Neuronal stem cell (in vitro differentiated cells): ENCODE results near the gene MXRA5.

Experiments
- DNase-seq: peaks from one replicate; pipeline ENCODE4 v3.0.0-alpha.2; 2013; ENCODE audit warnings: low spot score
- H2AFZ ChIP-seq: one replicate; pipeline ENCODE4 v1.6.1; 2013; ENCODE audit warnings: mild to moderate bottlenecking, low read length, inconsistent platforms
- H2AK5ac ChIP-seq: 2 replicates; pipeline ENCODE4 v1.6.1; 2013; ENCODE audit warnings: low read depth, mild to moderate bottlenecking, inconsistent platforms, low read length, moderate library complexity, mixed read lengths
- H2BK120ac ChIP-seq: 2 replicates; pipeline ENCODE4 v1.6.1; 2013; ENCODE audit warnings: low read depth, mild to moderate bottlenecking, inconsistent platforms, low read length, moderate library complexity, mixed read lengths
- H2BK12ac ChIP-seq: one replicate; pipeline ENCODE4 v1.6.1; 2013; ENCODE audit warnings: low read length, inconsistent platforms
- H2BK15ac ChIP-seq: 2 replicates; pipeline ENCODE4 v1.6.1; 2013; ENCODE audit warnings: mild to moderate bottlenecking, low read length, inconsistent platforms, mixed read lengths
- H2BK5ac ChIP-seq: one replicate; pipeline ENCODE4 v1.6.1; 2013; ENCODE audit warnings: inconsistent platforms, mild to moderate bottlenecking, low read length, moderate library complexity
- H3K14ac ChIP-seq: one replicate; pipeline ENCODE4 v1.6.1; 2013; ENCODE audit warnings: low read length, inconsistent platforms
- H3K18ac ChIP-seq: 2 replicates; pipeline ENCODE4 v1.6.1; 2013; ENCODE audit warnings: low read length, inconsistent platforms
- H3K23ac ChIP-seq: 2 replicates; pipeline ENCODE4 v1.6.1; 2013; ENCODE audit warnings: low read depth, mild to moderate bottlenecking, mixed read lengths, low read length, inconsistent platforms; ENCODE audit not compliant: poor library complexity
- H3K27ac ChIP-seq: replicated peaks from 3 replicates; pipeline ENCODE4 v1.5.1; 2013; ENCODE audit warnings: low read length, inconsistent platforms
- H3K27me3 ChIP-seq, 3 experiments: 2 replicates each; pipeline ENCODE4 v1.6.1; 2013; ENCODE audit warnings: low read length in 3 of 3, mild to moderate bottlenecking in 2 of 3, inconsistent platforms in 1 of 3, low read depth in 1 of 3, mixed read lengths in 1 of 3, moderate library complexity in 1 of 3; ENCODE audit not compliant: control insufficient read depth in 3 of 3, insufficient read depth in 3 of 3
- H3K36me3 ChIP-seq, 2 donors: replicated peaks in 1 of 2; 2 replicates each; pipeline ENCODE4 v1.6.1; 2013; ENCODE audit warnings: low read length in 2 of 2; ENCODE audit not compliant: control insufficient read depth in 2 of 2, insufficient read depth in 2 of 2
- H3K4ac ChIP-seq: 2 replicates; pipeline ENCODE4 v1.6.1; 2013; ENCODE audit warnings: inconsistent platforms, mild to moderate bottlenecking, low read length, moderate library complexity
- H3K4me1 ChIP-seq, 2 donors: 1 replicate in 1 of 2; 2 replicates in 1 of 2; pipeline ENCODE4 v1.6.1; 2013; ENCODE audit warnings: low read length in 2 of 2, low read depth in 1 of 2; ENCODE audit not compliant: control insufficient read depth in 2 of 2, insufficient read depth in 1 of 2
- H3K4me2 ChIP-seq: one replicate; pipeline ENCODE4 v1.6.1; 2013; ENCODE audit warnings: mild to moderate bottlenecking, low read length, inconsistent platforms; ENCODE audit not compliant: insufficient read depth, poor library complexity, severe bottlenecking
- H3K4me3 ChIP-seq, 2 donors: 2 replicates each; pipeline ENCODE4 v1.5.1; 2013; ENCODE audit warnings: low read length in 2 of 2, mild to moderate bottlenecking in 2 of 2, inconsistent platforms in 1 of 2, moderate library complexity in 1 of 2
- H3K79me1 ChIP-seq: one replicate; pipeline ENCODE4 v1.6.1; 2013; ENCODE audit warnings: low read depth, mild to moderate bottlenecking, inconsistent platforms, low read length, moderate library complexity
- H3K9ac ChIP-seq: one replicate; pipeline ENCODE4 v1.6.1; 2013; ENCODE audit warnings: mild to moderate bottlenecking, low read depth, low read length, inconsistent platforms; ENCODE audit not compliant: poor library complexity
- H3K9me3 ChIP-seq, 2 donors: replicated peaks in 1 of 2; 2 replicates each; pipeline versions ENCODE3 to v1.6.1; 2013; ENCODE audit warnings: low read length in 2 of 2, mild to moderate bottlenecking in 2 of 2, inconsistent platforms in 1 of 2, low read depth in 1 of 2, mixed read lengths in 1 of 2, moderate library complexity in 1 of 2; ENCODE audit not compliant: control insufficient read depth in 2 of 2, insufficient read depth in 1 of 2
- H4K8ac ChIP-seq: one replicate; pipeline ENCODE4 v1.6.1; 2013; ENCODE audit warnings: low read depth, mild to moderate bottlenecking, inconsistent platforms, low read length, moderate library complexity
- H4K91ac ChIP-seq: one replicate; pipeline ENCODE4 v1.6.1; 2013; ENCODE audit warnings: low read length, low read depth, mild to moderate bottlenecking, inconsistent platforms; ENCODE audit not compliant: poor library complexity
- WGBS, 2 donors: extraction: QIAGEN DNeasy Blood & Tissue Kit; methylation state at CpG; one replicate each; pipeline ENCODE4 v1.1.7; 2013; ENCODE audit warnings: missing lambda C conversion rate in 2 of 2, mixed read lengths in 1 of 2; ENCODE audit not compliant: insufficient read length in 2 of 2, insufficient replicate concordance in 1 of 2; ENCODE audit errors: extremely low coverage in 2 of 2; 5-methylcytosine and 5-hydroxymethylcytosine counted together

Gene MXRA5

DNA sequence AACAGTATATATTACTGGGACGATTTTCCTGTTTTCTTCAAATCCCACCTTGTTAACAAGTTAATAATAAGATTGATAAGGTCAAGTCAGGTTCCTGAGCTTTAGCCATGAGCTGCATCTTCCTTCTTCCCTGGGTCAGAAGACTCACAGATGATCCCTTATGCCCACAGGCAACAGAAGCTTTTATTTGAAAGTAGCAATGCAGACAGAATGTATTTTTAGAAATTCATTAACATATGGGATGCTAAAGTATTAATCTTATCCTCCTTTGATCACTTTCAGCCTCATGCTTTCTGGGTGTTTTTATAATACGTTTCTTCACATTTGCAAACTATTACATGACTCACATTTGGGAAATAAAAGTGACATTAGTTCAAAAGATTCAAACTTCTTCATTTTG lies 42.0 kb upstream of the MXRA5 start:
- Histone ChIP-seq H3K79me1 (no peaks in the 10 kb centered on the region), H3K27ac (no peak overlapping the region), H3K23ac (no peak overlapping the region), H3K4me1 (no peaks in the 10 kb centered on the region), H3K36me3 (no peaks in the 10 kb centered on the region), H2AFZ (no peak overlapping the region), H3K4me2 (no peak overlapping the region), H3K14ac (no peak overlapping the region), H3K27me3 (no peaks in the 10 kb centered on the region), H3K9me3 (no peaks in the 10 kb centered on the region), H2BK12ac (no peak overlapping the region), H2BK15ac (no peak overlapping the region), H2BK5ac (no peak overlapping the region), H3K9ac (no peak overlapping the region), H4K8ac (no peak overlapping the region), H4K91ac (no peak overlapping the region), H3K4ac (no peak overlapping the region), H3K18ac (no peak overlapping the region), H2AK5ac (no peak overlapping the region), H3K4me3 (no peak overlapping the region), H2BK120ac (no peak overlapping the region)
- DNase-seq: no peak
- WGBS, 2 donors: no CpG with 5 or more reads among the region's 2 CpGs

DNA sequence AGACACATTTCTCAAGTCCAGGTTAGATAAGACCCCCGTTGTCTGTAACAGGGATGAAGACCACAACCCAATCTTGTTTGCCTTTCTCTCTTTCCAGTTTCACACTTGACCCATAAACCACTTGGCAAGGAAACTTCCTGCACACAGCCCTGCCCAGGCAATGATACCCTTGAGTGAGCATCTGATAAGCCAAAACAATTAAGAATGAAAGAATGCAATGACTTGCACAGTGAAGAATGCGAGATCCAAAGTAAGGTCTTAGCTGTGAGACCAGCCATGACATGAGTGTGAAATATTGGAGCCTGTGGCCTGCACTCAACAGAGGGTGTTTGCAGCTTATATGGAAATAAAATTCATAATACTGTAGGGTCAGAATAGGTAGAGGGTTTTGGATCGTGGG lies 37.9 kb upstream of the MXRA5 start:
- Histone ChIP-seq H3K18ac (no peak overlapping the region), H2AK5ac (no peak overlapping the region), H3K9me3 (no peaks in the 10 kb centered on the region), H3K4me3 (no peak overlapping the region), H2BK5ac (no peak overlapping the region), H2BK120ac (no peak overlapping the region), H3K79me1 (no peaks in the 10 kb centered on the region), H3K4ac (no peak overlapping the region), H2BK15ac (no peak overlapping the region), H2AFZ (no peak overlapping the region), H3K23ac (no peak overlapping the region), H3K36me3 (no peaks in the 10 kb centered on the region), H3K14ac (no peak overlapping the region), H3K27me3 (no peaks in the 10 kb centered on the region), H3K4me1 (no peaks in the 10 kb centered on the region), H2BK12ac (no peak overlapping the region), H3K27ac (no peak overlapping the region), H3K4me2 (no peak overlapping the region), H4K8ac (no peak overlapping the region), H4K91ac (no peak overlapping the region), H3K9ac (no peak overlapping the region)
- no peak for DNase-seq
- no CpG with 5 or more reads among the region's 3 CpGs for WGBS, 2 donors

DNA sequence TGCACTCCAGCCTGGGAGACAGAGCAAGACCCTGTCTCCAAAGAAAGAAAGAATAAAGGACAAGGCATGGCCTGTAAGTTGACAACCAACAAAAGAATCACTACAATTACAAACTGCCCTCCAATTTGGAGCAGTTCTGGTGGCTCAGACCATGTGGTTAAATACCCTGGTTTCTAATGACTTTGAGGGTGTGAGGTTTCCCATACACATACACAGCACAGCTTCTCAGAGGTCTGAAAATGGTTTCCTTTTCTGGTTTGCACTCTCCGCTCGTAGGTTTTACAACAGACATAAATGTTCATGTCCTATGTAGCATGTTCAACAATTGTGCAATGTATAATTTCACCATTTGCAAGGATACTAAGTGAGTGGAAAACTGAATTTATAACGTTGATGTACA lies 34.2 kb upstream of the MXRA5 start:
- Histone ChIP-seq H3K79me1 (no peaks in the 10 kb centered on the region), H2AK5ac (no peak overlapping the region), H4K8ac (no peak overlapping the region), H3K27ac (no peak overlapping the region), H3K4me2 (no peak overlapping the region), H3K4me1 (no peaks in the 10 kb centered on the region), H2AFZ (no peak overlapping the region), H2BK120ac (no peak overlapping the region), H3K36me3 (no peaks in the 10 kb centered on the region), H3K9me3 (peaks cover 0 to 3% of the 10 kb centered on the region in 2 donors), H3K9ac (no peak overlapping the region), H3K27me3 (no peaks in the 10 kb centered on the region), H3K4me3 (no peak overlapping the region), H4K91ac (no peak overlapping the region), H2BK5ac (no peak overlapping the region), H3K18ac (no peak overlapping the region), H2BK12ac (no peak overlapping the region), H2BK15ac (no peak overlapping the region), H3K23ac (no peak overlapping the region), H3K14ac (no peak overlapping the region), H3K4ac (no peak overlapping the region)
- WGBS, 2 donors: no CpG with 5 or more reads among the region's 3 CpGs
- no peak for DNase-seq

DNA sequence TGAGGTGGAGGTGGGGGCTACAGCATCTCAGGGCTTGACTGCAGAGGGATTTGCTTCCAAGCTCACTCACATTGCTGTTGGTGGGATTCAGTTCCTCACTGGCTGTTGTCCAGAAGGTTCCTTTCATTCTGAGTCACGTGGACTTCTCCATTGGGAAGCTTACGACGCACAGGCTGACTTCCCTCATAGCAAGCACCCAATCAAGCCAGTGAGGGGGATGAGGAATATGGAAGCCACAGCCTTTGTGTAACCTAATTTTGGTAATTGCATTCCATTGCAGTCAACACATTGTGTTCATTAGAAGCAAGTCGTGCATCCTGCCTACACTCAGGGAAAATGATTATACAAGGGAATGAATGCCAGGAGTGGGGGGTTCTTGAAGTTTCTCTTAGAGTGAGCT lies 32.7 kb upstream of the MXRA5 start:
- Histone ChIP-seq H2BK5ac (no peak overlapping the region), H3K27me3 (no peaks in the 10 kb centered on the region), H3K36me3 (no peaks in the 10 kb centered on the region), H3K4me1 (no peaks in the 10 kb centered on the region), H3K4ac (no peak overlapping the region), H2AK5ac (no peak overlapping the region), H2AFZ (no peak overlapping the region), H2BK15ac (no peak overlapping the region), H3K9me3 (peaks cover 0 to 3% of the 10 kb centered on the region in 2 donors), H3K27ac (no peak overlapping the region), H3K18ac (no peak overlapping the region), H4K91ac (no peak overlapping the region), H2BK12ac (no peak overlapping the region), H3K14ac (no peak overlapping the region), H3K4me3 (no peak overlapping the region), H3K9ac (no peak overlapping the region), H4K8ac (no peak overlapping the region), H3K4me2 (no peak overlapping the region), H2BK120ac (no peak overlapping the region), H3K23ac (no peak overlapping the region), H3K79me1 (no peaks in the 10 kb centered on the region)
- DNase-seq: no peak
- WGBS, 2 donors: no CpG with 5 or more reads among the region's 4 CpGs
